HK-2 (cell line): Measurements from ENCODE around the gene GREB1.

Experiments used
- DNase-seq: peaks from one replicate; pipeline ENCODE4 v3.0.0-alpha.2; 2018; ENCODE audit not compliant: unreplicated experiment

Gene GREB1

DNA sequence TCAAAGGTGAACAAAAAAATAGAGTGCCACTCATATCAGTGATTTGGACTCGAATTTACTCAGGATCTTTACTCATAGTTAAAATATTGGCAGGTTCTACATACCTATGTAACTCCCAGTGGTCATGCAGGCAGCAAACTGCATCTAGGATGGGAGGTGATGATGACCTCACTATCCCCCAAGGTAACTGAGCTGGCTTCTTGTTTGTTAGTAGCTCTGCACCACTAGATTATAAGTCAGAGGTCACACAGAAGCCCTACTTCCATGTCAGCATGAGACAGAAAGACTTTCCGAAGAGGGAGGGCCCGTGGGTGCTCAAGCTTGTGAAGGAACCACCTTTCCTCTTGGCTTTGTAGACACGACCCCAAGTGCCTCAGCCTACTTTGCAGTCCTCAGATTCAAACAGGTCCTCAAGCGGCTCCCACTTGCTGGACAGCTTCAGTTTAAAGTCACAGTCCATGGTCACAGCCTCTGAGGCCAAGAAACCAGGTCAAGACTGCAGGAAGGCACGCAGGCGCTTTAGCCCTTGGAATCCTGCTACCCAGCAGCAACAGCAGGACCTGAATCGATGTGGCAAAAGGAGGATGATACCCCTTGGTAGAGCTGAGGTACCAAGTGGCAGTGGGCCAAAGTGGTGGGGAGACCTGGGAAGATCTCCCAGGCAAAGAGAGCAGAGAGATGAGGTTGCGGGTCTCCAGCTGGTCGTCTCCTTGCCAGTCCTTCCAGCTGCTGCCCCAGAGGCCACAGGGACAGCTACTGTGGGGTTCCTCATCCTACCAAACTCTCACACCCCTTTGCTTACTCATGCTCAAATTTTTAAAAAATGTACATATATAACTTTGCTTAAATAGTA, 131.9 kb downstream of the GREB1 start:
- DNase-seq = no peak

GRCh38 chr2:11667194-11667593, 133.3 kb downstream of the GREB1 start:
- DNase-seq = no peak

- no peak for DNase-seq
These were observed 134.2 kb downstream of the GREB1 start for GRCh38 chr2:11667866-11668637.

DNA sequence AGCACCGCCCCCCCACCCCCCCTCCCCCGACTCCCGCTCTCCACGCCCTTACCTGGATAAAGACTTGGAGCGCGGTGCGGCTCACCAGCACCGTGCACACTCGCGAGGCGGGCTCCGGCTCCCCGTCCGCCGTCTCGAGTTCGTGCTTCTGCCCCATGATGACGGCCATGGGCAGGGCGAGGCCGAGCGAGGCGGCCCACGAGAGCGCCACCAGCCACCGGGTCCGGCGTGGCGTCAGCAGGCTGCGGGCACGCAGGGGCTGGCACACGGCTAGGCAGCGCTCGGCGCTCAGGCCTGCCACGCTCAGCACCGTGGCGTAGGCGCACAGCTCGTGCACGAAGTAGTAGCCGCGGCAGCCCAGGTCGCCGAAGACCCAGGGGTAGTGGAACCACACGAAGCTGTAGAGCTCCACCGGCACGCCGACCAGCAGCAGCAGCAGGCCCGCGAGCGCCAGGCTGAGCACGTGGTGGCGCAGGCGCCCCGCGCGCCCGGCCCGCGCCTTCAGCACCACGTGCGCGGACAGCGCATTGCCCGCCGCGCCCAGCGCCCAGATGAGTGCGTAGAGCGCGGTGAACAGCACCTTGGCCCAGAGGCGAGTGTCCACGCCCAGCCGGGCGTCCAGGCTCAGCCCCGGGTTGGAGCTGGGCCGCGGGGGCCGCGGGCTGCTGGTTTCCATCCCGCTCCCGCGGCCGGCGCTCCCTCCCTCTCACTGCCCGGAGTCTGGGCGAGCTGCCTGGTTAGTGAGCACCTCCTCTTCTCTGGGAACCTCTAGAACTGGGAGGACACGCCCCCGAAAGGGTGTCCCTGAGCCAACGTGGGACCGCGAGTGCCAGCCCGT, 135.8 kb downstream of the GREB1 start, which contains the start of gene NTSR2:
Gene NTSR2 (minus strand): TSS at position 742 of the 838 bp plus-strand sequence. CDS start 66 bp downstream, at position 676.
- no peak for DNase-seq

GRCh38 chr2:11672407-11672806, 138.6 kb downstream of the GREB1 start:
- no peak for DNase-seq

GRCh38 chr2:11674983-11675382, 141.1 kb downstream of the GREB1 start:
- no peak for DNase-seq

DNA sequence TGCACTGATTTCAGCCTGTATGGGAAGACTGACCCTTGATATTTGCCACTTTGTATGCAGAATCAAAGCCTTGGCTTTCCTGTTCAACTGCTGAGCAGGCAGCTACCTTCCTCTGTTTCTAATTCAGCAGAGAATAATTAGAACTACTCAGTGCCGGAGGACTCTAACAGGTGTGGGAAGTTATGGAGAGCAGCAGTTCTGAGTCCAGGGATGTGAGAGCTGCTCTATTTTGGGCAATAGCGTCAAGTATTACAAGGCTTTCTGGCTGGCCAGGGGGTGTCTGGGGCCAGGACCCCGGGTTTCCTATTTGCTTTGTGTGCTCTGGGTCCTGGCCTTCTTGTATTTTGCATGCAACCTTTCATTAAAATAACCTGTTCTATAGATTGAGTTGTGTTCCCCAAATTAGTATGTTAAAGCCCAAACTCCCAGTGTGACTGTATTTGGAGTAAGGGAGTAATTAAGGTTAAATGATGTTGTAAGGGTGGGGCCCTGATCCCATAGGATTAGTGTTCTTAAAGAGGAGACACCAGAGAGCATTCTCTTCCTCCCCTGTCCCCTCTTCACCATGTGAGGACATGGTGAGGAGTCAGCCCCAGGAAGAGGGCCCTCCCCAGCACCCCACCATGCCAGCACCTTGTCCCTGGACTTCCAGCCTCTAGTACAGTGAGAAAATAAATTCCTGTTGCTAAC, 141.7 kb downstream of the GREB1 start:
- no peak for DNase-seq

DNA sequence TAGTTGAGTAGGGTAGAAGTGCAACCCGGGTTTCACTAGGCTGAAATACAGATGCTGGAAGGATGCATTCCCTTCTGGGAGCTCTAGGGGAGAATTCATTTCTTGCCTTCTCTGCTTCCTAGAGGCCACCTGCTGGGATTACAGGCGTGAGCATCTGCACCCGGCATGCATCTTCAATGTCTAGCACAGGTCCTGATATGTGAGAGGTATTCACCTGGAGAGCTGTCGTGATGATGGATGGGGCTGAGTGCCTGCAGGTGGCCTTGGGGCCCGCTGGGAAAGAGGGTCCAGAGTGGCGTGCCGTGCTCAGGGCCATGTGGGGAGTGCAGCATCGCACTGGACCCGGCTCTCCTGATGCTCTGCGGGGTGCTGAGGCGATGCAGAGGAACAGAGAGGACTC, 142.8 kb downstream of the GREB1 start:
- no peak for DNase-seq

DNA sequence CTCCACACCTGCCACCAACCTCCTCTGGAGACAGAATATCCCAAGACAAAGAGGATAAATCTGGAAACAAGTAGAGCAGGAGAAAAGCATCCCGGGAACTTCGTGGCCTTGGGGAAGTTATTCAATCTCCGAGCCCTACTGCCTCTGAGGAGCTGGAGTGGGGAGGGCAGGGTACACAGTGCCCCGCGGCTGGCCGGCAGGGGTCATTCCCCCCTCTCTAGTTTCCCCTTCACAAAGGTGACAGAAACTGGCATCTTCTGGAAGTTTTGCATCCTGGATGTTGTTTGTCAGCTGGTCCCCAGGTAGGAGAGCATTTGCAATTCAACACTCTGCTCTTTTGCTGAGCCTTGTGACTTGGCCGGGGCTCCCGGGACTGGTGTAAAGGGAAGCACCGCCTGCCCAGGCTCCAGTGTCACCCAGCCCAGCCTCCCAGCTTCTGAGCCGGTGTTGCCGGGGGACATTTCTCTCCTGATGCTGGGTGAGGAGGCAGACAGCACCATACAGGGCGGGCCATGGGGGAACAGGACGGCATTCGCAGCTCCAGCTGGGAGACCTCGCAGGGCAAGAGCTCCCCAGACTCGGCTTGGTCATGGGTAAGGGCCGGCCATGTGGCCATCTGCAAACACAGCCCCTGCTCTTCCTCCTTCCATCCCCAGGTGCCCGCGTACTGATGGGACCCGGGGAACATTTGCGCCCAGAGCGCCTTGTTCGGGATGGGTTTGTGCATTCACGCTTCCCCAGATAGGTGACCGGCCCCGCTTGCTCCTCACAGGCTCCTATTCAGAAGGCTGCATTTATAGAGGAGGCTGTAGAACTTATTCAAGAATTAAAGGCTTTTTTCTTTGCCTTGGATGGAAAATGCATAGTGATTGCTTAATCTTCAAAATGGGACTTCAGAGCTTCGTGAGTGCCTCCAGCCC, 143.6 kb downstream of the GREB1 start:
- no peak for DNase-seq

DNA sequence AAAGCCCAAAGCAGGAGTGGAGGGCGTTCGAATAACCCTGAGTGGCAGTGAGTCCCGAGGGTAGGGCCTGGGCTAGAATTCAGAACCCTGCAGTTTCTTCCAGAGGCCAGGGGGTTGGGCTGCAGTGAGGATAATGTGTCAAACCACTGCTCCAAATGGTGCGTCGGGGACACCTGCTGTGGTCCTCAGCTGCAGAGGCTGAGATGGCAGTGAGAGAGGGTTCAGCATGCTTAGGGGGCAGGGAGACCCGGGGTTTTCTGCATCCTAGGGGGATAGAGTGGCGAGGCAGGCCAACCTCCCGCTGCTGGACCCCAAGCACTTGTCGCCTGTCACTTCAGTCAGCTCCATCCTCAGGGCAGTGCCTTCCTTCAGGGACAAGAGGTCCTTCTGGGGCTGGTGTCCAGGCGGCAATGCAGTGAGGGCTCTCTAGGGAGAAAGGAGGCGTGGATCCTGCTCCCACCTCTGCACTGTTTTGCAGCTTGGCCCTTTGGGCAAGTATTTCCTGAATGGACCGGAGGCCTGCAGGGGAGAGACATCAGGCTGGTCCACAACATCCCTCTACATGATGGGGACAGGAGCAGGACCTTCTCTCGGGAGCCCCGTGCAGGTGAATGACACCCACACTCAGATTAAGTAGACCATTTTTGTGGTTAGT, 144.6 kb downstream of the GREB1 start:
- DNase-seq = no peak

- DNase-seq = no peak
These were observed 145.2 kb downstream of the GREB1 start for GRCh38 chr2:11679016-11679415.

GRCh38 chr2:11679486-11680181, 145.8 kb downstream of the GREB1 start:
- no peak for DNase-seq

GRCh38 chr2:11680182-11680900, 146.5 kb downstream of the GREB1 start:
- no peak for DNase-seq

DNA sequence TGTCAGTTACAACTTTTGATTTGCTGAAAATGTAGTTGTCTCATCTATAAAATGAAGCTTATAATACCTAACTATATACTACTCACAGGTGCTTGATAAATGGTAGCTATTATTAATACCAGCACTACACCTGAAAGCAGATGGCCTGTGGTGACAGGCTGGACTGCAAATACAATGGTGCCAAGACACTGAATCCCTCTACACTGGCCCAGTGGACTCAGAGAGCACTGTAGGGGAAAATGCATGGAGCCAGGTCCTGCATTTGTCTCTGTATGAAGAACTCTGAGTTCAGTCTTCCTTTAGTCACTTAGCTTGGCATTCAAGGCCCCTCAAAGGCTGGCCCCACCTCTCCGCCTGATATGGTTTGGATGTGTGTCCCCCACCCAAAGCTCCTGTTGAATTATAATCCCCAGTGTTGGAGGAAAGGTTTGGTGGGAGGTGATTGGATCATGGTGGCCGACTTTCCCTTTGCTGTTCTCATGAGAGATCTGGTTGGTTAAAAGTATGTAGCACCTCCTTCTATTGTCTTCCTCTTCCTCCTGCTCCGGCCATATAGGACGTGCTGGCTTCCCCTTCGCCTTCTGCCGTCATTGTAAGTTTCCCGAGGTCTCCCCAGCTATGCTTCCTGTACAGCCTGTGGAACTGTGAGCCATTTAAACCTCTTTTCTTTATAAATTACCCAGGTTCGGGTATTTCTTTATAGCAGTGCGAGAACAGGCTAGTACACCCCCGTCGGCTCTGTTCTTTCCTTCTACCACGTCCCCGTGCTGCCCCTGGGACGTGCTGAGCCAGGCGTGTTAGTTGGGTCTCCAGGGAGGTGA, 147.3 kb downstream of the GREB1 start:
- DNase-seq = no peak

DNA sequence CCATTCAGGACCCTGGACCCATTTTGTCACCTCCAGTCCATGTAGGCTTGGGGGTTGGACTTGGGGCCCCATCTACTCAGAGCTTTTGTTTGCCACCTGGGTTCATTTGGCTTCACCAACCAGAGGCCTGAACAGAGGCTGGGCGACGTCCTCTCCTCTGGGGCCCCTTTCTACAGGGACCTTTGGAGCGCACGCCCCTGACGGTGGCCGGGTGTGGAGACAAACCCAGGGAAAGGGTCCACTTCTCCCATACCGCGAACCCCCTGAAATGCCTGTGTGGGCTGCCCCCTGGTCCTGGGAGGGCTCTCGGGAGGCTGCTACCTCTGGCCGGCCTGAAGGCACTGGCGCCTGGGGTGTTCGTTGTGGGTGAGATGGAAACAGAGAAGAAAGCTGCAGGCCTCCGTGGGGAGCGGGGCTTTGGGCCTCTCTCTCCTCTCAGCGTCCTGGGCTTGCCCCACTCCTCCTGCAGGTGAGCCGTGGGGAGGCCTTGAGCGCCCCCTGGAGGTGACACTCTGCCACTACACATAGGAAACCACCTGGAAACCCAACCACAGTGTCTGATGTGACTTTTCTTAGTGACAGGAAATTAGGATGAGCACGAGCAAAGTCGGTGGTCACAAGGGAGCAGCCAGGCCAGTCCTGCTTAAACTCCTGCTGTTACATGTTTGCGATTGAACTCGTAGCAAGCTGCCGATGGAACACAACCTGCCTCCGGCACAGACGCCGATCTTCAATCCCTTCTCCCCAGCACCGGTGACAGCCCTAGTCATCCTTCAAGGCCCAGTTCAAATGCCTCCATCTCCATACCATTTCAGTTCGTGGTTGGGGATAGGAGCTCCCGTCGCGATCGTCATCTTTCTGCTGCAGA, 148.1 kb downstream of the GREB1 start:
- peak; percentile 70 for DNase-seq

- no peak for DNase-seq
These were observed 148.7 kb downstream of the GREB1 start for GRCh38 chr2:11682590-11682915.

DNA sequence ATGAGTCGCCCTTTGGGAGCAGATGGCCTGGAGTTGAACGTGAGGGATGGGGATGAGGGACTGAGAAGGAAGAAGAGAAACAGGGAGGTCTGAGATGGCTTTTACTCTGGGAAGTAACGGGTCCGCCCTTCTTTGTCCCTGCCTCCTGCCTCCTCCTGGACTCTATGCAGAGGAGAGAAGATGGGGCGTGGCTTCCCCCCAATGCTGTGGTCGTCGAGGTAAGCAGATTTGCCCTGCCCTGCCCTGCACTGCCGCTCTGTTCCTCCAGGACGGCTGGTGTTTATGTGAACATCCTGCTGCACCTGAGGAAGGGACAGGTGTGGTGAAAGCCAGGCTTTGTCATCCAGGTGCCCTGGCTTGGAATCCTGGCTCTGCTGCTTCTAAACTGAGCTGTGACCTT, 149.6 kb downstream of the GREB1 start:
- DNase-seq = no peak
